Dendritic cell treated with granulocyte-macrophage colony-stimulating factor and Interleukin-4, amounts not matched to agents 40 ng/mL and 50 ng/mL, for 4 days (primary cell): ENCODE results near the gene NDST1.

Source experiments
- H3K27ac Mint-ChIP-seq: one replicate; pipeline ENCODE4 v1.8.0; 2022; ENCODE audit warnings: mild to moderate bottlenecking, mixed read lengths
- H3K27me3 Mint-ChIP-seq: one replicate; pipeline ENCODE4 v1.8.0; 2022; ENCODE audit warnings: mild to moderate bottlenecking, mixed read lengths
- H3K36me3 Mint-ChIP-seq: one replicate; pipeline ENCODE4 v1.8.0; 2022; ENCODE audit warnings: low read depth, mixed read lengths
- H3K4me1 Mint-ChIP-seq: one replicate; pipeline ENCODE4 v1.8.0; 2022; ENCODE audit warnings: low read depth, mixed read lengths
- H3K4me3 Mint-ChIP-seq: one replicate; pipeline ENCODE4 v1.8.0; 2022; ENCODE audit warnings: mild to moderate bottlenecking, moderate library complexity, mixed read lengths
- H3K9me3 Mint-ChIP-seq: one replicate; pipeline ENCODE4 v1.8.0; 2022; ENCODE audit warnings: mixed read lengths
- intact Hi-C: fragments of 100-400 bp; cut with micrococcal nuclease; formaldehyde crosslinking; loops from one replicate; pipeline ENCODE4 v1.15.0; 2022

NDST1 gene

DNA sequence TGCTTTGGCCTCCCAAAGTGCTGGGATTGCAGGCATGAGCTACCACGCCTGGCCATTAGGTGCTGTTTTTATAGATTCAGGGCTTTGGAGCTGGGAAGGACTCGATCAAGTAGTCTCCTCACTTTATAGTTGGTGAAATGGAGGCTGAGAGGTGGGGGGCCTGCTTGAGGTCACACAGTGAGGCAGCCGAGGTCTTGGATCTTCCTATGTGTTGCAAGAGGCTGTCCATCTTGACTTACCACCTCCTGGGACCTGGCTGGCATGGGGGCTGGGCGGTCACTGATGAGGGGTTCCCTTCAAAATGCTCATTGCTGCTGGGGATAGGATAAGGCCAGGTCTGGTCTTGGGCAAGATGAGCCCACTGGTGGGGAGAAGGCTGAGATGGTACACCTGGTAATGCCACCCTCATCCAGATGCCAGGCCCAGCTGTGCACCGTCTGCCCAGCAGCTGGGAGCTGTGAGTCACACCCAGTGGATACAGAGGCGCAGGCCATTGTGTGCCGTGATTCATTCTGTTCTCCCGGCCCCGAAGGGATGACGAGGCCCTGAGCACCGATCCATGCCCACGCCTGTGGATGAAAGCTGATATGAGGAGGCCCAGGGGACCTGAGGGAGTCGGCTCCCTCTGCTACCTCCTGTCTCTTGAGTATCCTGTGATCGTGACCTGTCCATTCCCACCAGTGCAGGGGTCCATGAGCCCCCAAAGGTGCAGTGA, 10.5 kb upstream of the NDST1 start:
- H3K4me1 Mint-ChIP-seq: peaks cover 64% of the 10 kb centered on the region
- peaks cover 59% of the 10 kb centered on the region for H3K36me3 Mint-ChIP-seq
- H3K27ac Mint-ChIP-seq: no peak overlapping the region
- H3K4me3 Mint-ChIP-seq: no peak overlapping the region
- intact Hi-C loops: no loop called here
- no peaks in the 10 kb centered on the region for H3K9me3 Mint-ChIP-seq
- no peaks in the 10 kb centered on the region for H3K27me3 Mint-ChIP-seq

DNA sequence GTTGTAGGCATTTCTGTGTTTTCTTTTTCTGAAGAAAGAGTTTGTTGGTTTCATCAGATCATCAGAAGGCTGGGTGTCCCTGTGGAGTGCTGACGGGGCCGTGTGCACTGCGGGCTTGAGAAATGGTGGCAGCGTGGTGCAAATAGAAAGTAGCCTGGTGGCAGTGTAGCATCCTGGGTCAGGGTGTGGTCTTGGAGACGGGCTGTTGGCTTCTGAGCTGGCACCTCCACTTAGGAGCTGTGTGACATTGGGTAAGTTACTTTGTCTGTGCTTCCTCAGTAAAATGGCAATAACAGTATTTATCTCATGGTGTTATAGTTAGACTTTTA, 10.0 kb upstream of the NDST1 start:
- peaks cover 65% of the 10 kb centered on the region for H3K4me1 Mint-ChIP-seq
- H3K27me3 Mint-ChIP-seq: no peaks in the 10 kb centered on the region
- no peak overlapping the region for H3K27ac Mint-ChIP-seq
- H3K4me3 Mint-ChIP-seq: no peak overlapping the region
- no peaks in the 10 kb centered on the region for H3K9me3 Mint-ChIP-seq
- H3K36me3 Mint-ChIP-seq: peaks cover 56% of the 10 kb centered on the region
- intact Hi-C loops: no loop called here

DNA sequence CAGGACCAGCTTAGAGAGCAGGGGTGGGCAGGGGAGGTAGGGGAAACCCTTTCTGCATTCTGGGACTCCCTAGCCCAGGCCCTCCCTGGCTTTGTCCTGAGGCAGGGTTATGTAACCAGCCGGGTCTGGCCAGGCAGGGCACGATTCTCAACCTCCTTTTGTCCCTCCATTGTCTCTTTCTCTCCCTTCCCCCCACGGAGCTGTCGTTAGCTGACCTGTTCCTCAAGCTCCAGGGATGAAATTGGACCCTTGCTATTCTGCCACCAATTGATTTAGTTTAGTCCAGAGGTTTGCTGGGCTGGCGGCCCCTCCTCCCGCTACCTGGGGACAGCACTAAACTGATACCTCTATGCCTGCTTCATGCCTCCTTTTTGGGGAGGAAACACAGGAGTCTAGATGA, 9.4 kb upstream of the NDST1 start:
- peaks cover 69% of the 10 kb centered on the region for H3K4me1 Mint-ChIP-seq

DNA sequence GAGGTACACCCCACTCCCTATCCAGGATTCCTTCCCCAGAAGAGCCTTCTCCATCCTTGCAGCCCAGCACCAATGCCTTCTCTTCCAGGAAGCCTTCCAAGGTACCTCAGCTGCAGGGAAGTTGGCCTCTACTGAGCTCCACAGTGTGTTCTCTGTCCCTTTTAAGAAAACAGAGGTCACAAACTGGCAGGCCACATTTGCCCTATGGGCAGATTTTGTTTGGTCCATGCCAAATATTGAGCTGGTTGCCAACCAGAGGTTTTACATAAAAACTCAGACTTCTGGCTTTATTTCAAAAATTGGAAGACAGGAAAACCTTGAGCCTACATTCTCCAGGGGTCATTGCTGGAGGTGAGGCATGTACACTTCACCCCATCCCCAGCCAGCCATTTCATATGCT, 9.0 kb upstream of the NDST1 start:
- Mint-ChIP-seq H3K36me3 (peaks cover 48% of the 10 kb centered on the region), H3K9me3 (no peaks in the 10 kb centered on the region), H3K27ac (no peak overlapping the region), H3K4me3 (no peak overlapping the region), H3K27me3 (no peaks in the 10 kb centered on the region), H3K4me1 (peaks cover 73% of the 10 kb centered on the region)
- intact Hi-C loops: no loop called here

More for the DNA sequence above, 9.4 kb upstream of the NDST1 start:
- no peak overlapping the region for H3K27ac Mint-ChIP-seq
- no peak overlapping the region for H3K4me3 Mint-ChIP-seq
- intact Hi-C loops: no loop called here
- H3K9me3 Mint-ChIP-seq: no peaks in the 10 kb centered on the region
- no peaks in the 10 kb centered on the region for H3K27me3 Mint-ChIP-seq
- H3K36me3 Mint-ChIP-seq: peaks cover 51% of the 10 kb centered on the region

DNA sequence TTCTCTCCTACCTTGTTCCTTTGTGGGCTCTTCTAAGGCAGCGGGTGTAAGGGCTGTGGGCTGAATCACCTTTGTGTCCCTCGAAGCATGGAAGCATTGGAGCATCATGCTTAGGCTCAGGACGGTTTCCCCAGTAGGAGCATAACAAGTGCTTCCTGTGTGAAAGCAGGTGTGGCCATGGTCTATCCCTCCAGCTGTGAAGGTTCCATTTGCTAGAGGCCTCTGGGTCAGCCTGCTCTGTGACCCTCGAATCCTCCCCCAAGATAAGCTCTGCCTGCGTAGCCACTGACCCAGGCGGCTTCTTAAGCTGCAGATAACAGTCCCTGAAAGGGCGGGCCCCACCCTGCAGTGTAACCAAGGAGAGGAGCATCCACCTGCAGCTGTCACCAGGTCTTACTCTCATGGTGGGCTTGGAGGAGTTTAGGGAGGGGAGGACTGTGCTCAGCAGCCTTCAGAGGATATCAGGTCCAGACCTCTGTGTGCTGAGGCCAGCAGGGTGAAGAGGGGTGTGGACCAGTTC, 8.4 kb upstream of the NDST1 start:
- peaks cover 45% of the 10 kb centered on the region for H3K36me3 Mint-ChIP-seq
- H3K4me3 Mint-ChIP-seq: no peak overlapping the region
- H3K27me3 Mint-ChIP-seq: no peaks in the 10 kb centered on the region
- no peak overlapping the region for H3K27ac Mint-ChIP-seq
- intact Hi-C loops: no loop called here
- H3K9me3 Mint-ChIP-seq: no peaks in the 10 kb centered on the region
- H3K4me1 Mint-ChIP-seq: peaks cover 77% of the 10 kb centered on the region

DNA sequence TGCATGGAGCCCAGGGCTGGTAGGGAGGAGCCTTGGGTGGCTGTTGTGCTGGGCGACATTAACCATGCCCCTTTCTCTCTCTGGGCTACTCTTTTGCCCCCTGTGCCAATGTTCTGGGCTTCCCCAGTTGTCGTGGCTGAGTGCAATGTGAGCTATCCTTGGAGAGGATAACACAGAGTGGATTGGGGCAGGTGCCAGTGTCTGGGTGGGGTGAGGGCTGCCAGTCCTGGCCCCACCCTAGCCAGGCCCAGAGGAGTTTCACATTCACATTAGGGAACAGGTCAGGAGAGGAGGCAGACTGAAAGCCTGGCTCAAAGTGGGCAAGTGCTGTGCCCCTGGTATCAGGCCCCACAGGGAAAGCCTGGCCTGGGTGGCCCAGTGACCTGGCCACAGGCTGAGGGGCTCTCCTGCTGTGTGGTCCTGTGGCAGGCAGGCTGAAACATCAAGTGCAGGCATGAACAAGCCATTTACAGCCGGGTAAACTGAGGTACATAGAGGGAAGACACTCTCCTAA, 7.5 kb upstream of the NDST1 start:
- Mint-ChIP-seq H3K4me1 (peaks cover 79% of the 10 kb centered on the region), H3K36me3 (peaks cover 41% of the 10 kb centered on the region), H3K27me3 (no peaks in the 10 kb centered on the region), H3K27ac (no peak overlapping the region), H3K4me3 (no peak overlapping the region), H3K9me3 (no peaks in the 10 kb centered on the region)
- intact Hi-C loops: no loop called here

DNA sequence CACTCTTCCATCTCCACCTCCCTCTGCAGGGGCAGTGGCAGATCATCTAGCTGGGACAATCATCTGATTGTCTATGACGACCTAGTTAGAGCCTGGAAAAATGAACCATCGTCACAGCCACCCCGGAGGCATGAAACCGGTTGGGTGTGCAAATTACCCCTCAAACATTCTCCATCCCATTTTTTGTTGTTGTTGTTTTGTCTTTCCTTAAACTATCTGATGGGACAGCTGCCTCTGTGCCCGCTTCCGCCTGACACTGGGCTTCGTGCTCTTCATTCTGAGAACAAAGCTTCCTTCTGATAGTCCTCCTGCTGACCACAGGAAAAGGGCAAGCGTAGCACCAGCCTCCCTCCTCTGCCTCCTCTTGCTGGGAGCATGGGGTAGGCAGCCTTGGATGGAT, 7.0 kb upstream of the NDST1 start:
- no peaks in the 10 kb centered on the region for H3K27me3 Mint-ChIP-seq
- H3K36me3 Mint-ChIP-seq: peaks cover 41% of the 10 kb centered on the region
- peaks cover 77% of the 10 kb centered on the region for H3K4me1 Mint-ChIP-seq
- H3K4me3 Mint-ChIP-seq: no peak overlapping the region
- no peaks in the 10 kb centered on the region for H3K9me3 Mint-ChIP-seq
- intact Hi-C loops: no loop called here
- H3K27ac Mint-ChIP-seq: no peak overlapping the region

DNA sequence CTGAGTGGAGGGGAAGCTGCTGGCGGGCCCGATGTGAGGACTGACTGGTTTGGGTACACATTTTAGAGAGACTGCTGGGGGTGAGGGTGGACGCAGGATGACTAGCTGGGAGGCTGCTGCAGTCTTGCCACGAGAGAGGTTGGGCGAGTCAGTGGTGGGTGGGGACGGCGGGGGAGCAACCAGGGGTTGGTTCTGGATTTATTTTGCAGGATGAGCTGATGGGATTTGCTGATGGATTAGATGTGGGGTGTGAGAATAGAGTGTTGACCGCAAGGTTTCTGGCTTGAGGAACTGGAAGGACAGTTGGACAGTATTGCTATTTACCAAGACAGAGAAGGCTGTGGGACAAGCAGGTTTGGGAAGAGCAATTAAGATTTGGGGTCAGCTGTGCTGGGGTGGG, 5.8 kb upstream of the NDST1 start:
- H3K36me3 Mint-ChIP-seq: peaks cover 40% of the 10 kb centered on the region
- H3K4me3 Mint-ChIP-seq: no peak overlapping the region
- intact Hi-C loops: no loop called here
- peak overlapping the region; percentile 6 for H3K27ac Mint-ChIP-seq
- H3K27me3 Mint-ChIP-seq: no peaks in the 10 kb centered on the region
- H3K4me1 Mint-ChIP-seq: peaks cover 75% of the 10 kb centered on the region
- no peaks in the 10 kb centered on the region for H3K9me3 Mint-ChIP-seq

DNA sequence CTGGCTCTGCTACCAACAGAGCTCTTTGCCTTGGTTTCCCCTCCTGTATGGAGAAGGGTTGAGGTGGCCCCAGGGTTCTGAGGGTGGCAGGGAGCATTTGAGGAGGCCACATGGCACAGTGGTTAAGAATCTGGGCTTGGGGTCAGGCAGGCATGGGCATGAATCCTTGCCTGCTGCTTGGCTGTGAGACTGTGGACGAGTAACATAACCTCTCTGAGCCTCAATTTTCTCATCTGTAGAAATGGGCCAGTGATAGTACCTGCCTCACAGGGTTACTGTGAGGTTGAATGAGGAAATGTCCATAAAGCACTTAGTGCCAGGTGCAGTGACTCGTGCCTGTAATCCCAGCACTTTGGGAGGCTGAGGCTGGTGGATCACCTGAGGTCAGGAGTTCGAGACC, 5.1 kb upstream of the NDST1 start:
- intact Hi-C loops: no loop called here
- Mint-ChIP-seq H3K27me3 (no peaks in the 10 kb centered on the region), H3K36me3 (peaks cover 33% of the 10 kb centered on the region), H3K4me1 (peaks cover 75% of the 10 kb centered on the region), H3K4me3 (no peak overlapping the region), H3K9me3 (no peaks in the 10 kb centered on the region), H3K27ac (no peak overlapping the region)

DNA sequence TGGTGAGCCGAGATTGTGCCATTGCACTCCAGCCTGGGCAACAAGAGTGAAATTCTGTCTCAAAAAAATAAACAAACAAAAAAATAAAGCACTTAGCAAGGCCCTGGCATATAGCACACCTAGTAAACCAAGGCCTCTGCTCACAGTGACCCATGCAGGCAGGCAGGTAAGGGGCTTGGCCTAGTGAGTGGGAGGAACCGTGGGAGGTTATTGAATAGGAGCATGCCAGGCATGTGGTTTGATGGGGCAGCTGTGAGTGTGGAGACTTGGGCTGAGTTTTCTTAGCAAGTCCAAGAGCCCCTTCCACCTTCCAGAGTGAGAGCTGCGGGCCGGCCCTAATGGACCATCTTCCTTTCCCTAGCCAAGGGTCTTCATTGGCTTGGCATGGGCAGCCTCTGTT, 4.5 kb upstream of the NDST1 start:
- H3K4me3 Mint-ChIP-seq: no peak overlapping the region
- peaks cover 75% of the 10 kb centered on the region for H3K4me1 Mint-ChIP-seq
- no peaks in the 10 kb centered on the region for H3K9me3 Mint-ChIP-seq
- H3K27ac Mint-ChIP-seq: no peak overlapping the region
- intact Hi-C loops: no loop called here
- peaks cover 27% of the 10 kb centered on the region for H3K36me3 Mint-ChIP-seq
- no peaks in the 10 kb centered on the region for H3K27me3 Mint-ChIP-seq

DNA sequence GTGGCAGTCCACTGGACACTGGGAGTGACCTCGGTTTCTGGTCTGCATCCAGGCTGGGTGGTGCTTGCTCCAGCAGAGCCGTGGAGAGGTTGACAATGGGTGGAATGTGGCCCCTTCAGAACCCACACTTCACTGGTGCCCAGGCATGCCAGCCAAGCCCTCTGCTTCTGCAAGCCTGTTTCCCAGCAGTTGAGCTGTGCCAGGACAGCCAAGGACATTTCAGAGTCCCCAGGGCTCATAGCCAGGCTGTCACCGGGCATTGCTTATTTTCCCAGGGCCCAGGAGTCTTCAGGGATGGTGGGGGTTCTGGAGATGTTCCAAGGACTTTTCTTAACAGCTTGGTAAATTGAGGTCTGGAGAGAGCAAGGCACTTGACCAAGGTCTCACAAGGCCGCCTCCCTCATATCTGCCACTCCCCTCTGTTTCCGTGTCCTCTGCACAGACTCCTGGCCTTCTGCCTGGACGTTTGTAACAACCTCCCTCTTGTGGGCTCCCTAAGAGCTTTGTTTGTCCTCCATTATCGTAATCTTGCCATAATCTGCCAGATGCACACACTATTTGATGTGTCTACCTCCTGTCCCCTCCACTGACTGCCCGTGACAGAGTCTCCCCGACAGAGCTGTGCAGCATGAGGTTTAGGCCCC, 3.8 kb upstream of the NDST1 start:
- no peak overlapping the region for H3K27ac Mint-ChIP-seq
- H3K4me3 Mint-ChIP-seq: no peak overlapping the region
- H3K9me3 Mint-ChIP-seq: no peaks in the 10 kb centered on the region
- H3K4me1 Mint-ChIP-seq: peaks cover 70% of the 10 kb centered on the region
- peaks cover 20% of the 10 kb centered on the region for H3K36me3 Mint-ChIP-seq
- intact Hi-C loops: no loop called here
- no peaks in the 10 kb centered on the region for H3K27me3 Mint-ChIP-seq

DNA sequence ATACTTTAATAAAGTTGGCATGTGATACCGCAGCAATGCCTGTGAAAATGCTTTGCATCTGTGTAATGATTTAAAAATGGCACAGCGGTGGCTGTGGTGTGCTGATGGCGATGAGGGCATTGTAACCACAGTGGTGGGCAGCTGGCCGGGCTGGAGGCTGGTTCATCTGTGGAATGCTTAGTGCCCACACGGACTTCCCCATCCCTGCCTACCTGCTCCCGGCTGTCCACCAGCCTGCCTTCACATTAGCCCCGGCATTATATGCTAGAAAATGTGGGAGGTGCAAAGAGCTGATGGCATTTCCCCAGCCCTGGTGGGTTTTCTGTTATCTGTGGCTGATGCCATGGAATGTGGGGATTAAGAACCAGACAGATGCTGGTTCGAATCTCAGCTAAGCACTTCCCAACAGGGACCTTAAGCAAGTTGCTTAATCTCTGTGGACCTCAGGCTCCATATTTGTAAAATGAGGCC, 2.9 kb upstream of the NDST1 start:
- no peak overlapping the region for H3K4me3 Mint-ChIP-seq
- H3K36me3 Mint-ChIP-seq: peaks cover 15% of the 10 kb centered on the region
- peaks cover 62% of the 10 kb centered on the region for H3K4me1 Mint-ChIP-seq
- intact Hi-C loops: no loop called here
- no peaks in the 10 kb centered on the region for H3K27me3 Mint-ChIP-seq
- H3K9me3 Mint-ChIP-seq: no peaks in the 10 kb centered on the region
- no peak overlapping the region for H3K27ac Mint-ChIP-seq

DNA sequence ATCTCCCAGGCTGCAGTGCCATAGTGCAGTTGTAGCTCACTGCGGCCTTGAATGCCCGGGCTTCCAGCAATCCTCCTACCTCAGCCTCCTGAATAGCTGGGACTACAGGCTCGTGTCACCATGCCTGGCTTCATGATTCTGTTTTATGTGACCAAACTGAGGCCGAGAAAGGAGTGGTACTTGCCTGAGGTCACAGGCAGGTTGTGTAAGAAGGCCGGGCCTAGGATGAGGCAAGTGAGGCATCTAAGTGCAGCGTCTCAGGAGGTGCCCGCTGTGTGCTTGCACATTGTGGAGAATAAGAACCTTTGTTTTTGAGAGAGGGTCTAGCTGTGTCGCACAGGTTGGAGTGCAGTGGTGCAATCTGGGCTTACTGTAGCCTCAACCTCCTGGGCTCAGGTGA, 2.1 kb upstream of the NDST1 start:
- H3K9me3 Mint-ChIP-seq: no peaks in the 10 kb centered on the region
- H3K4me3 Mint-ChIP-seq: no peak overlapping the region
- H3K27ac Mint-ChIP-seq: no peak overlapping the region
- peaks cover 12% of the 10 kb centered on the region for H3K36me3 Mint-ChIP-seq
- intact Hi-C loops: no loop called here
- no peaks in the 10 kb centered on the region for H3K27me3 Mint-ChIP-seq
- H3K4me1 Mint-ChIP-seq: peaks cover 63% of the 10 kb centered on the region

DNA sequence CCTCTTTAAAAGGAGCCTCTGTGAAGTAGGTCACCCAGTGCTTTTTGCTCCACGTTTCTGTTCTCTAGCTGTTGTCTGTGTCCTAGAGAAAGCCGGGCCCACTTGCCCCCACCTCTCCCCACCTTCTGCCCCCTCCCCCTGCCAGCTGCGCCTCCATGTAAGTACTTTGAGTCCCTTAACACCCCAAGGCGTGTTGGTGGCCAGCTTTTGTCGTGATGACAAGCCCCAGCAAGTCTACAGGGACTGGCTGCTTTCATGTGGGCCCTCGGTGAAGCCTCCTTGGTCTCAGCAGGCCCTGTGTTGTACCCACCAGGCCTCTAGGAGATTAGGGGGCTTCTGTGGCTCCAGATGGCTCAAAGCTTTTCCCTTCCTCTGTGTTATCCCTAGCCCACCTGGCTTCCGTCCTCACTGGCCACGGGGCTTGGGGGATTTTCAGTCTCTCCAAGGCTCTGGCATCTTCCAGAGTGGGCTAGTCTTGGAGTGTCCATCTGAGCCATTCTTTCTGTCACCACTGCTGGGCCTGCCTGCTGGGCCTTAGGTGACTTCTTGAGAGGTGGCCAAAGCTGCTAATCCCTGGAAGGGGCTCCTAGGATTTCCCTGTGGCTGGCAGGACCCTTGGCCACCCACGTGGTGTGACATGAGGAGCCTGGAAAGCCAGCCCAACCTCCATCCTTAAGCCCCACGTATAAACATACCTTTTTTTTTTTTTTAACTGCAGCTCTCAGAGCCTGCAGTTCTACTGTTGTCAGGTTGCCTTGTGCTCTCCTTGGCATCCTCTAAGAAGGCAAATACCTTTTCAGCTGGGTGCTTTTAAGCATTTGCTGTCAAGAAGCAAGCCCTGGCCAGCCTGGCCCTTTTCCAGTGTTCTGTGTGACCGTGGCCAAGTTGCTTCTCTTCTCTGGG, 1.1 kb upstream of the NDST1 start:
- Mint-ChIP-seq H3K36me3 (peaks cover 2% of the 10 kb centered on the region), H3K27ac (no peak overlapping the region), H3K4me1 (peaks cover 63% of the 10 kb centered on the region), H3K4me3 (no peak overlapping the region), H3K27me3 (no peaks in the 10 kb centered on the region), H3K9me3 (no peaks in the 10 kb centered on the region)
- intact Hi-C loops: no loop called here
